Sciatic nerve (tissue), 2 donors: Measurements from ENCODE around the gene TTPAL. TPM values are rescaled to one million over a fixed set of nuclear protein-coding genes. Genes with fewer than 3 reads are reported as not detected.

Experiments
- ATAC-seq: fragments of 200-7000 bp; cut with Tn5 transposase; one replicate; pipeline ENCODE4 v1.9.1; 2020; ENCODE audit warnings: mild to moderate bottlenecking, moderate library complexity
- DNase-seq: peaks from one replicate; pipeline ENCODE4 v3.0.0-alpha.2; 2020; ENCODE audit warnings: low spot score
- intact Hi-C: fragments of 100-400 bp; cut with DNase I; formaldehyde crosslinking; loops from one replicate; pipeline ENCODE4 v1.14.2; 2022
- total RNA-seq: library from RNA; stranded (reverse); fragmentation: NEBNext Ultra II Directional; extraction: Animal tissue kit (Norgen Biotek cat#: 25700); gene quantifications from one replicate; pipeline ENCODE4 v1.2.1, GENCODE V29; 2021
- donor health status: DM: no; HTN: no; CAD: no.
- donor health status: DM: no; HTN: no; CAD: no.

Gene TTPAL
- 8.5 TPM for total RNA-seq

GRCh38 chr20:44475694-44476560, at the start of gene TTPAL:
TTPAL (plus strand) TSS chr20:44475874; CDS start chr20:44480000, 4,126 bp downstream.
- ATAC-seq (peak; percentile 98), DNase-seq (peak; percentile 92)
- intact Hi-C loops, result no loop called here

- ATAC-seq (no peak), DNase-seq (no peak)
- intact Hi-C loops, result no loop called here
Measured at GRCh38 chr20:44425923-44426322, 49.8 kb upstream of the TTPAL start.

DNA sequence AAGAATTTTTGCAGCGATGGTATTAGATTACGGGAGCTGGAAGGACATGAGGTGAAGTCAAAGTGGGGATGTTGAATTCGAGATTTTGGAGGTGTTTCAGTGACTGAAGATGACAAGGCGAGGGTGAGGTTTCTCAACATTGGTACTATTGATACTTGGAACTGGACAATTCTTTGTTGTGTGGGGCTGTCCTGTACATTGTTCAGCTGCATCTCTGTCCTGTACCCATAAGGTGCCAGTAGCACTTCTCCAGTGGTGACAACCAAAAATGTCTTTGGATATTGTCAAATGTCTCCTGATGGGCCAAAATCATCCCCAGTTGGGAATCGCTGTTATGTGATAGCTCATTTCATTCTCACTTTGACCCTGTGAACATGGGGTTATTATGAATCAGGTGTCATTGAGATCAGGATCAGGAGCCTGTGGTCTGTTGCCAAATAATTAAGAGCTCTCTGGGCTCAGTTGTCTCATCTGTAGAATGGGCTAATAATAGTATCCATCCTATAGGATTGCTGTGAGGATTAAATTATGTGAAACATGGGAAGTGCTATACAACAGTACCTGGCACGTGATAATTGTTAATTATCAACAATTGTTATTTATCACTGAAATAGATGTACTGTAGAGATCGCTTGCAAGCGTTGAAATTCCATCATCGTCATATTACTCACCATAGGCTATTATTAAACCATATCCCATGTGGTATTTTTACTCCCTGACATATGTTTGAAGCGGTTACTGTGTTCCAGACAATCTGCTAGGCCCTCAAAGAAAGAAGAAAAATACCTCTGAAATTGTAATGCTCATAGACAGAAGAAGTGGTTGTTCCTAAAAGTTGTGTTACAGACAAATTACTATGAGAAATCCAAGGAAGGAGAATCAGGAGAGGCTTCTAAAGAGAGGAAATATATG, 48.5 kb upstream of the TTPAL start:
- ATAC-seq (no peak), DNase-seq (no peak)
- intact Hi-C loops, result no loop called here

GRCh38 chr20:44427804-44428173, 47.9 kb upstream of the TTPAL start:
- ATAC-seq (no peak), DNase-seq (no peak)
- intact Hi-C loops, result no loop called here

DNA sequence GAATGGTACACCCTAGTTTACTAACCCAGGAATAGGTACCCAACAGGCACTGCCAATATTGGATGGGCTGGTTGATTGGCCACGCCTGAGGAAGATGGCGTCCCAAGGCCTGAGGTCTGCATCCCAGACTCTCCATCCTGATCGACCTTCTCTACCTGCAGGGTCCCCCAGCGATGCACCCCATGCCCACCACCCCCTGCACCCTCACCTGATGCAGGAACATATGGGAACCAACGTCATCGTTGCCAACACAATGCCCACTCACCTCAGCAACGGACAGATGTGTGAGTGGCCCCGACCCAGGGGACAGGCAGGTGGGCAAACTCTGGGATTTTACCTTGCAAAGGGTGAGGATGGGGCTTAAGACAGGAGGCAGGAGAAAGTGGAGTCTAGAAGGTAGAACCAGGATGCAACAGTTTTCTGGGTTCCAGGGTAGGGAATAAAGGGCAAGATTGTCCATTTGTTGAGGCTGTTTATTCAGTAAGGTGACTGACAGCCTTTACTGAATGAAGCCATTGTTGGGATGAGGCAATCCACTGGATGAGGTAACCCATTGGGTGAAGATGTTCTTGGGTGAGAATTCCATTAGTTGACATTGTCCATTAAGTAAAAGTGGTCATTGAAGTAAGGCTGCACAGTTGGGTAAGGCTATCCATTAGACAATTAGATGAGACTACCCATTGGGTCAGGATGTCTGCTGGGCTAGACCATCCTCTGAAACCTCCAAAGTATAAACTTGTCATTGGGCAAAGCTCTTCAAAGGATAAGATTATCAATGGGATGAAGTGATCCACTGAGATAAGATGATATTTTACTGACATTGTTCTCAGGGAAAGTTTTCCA, 47.3 kb upstream of the TTPAL start:
- ATAC-seq (no peak), DNase-seq (no peak)
- intact Hi-C loops, result no loop called here

- ATAC-seq, result no peak
- intact Hi-C loops, result no loop called here
- DNase-seq, result no peak
Measured at GRCh38 chr20:44429017-44429339, 46.7 kb upstream of the TTPAL start.

DNA sequence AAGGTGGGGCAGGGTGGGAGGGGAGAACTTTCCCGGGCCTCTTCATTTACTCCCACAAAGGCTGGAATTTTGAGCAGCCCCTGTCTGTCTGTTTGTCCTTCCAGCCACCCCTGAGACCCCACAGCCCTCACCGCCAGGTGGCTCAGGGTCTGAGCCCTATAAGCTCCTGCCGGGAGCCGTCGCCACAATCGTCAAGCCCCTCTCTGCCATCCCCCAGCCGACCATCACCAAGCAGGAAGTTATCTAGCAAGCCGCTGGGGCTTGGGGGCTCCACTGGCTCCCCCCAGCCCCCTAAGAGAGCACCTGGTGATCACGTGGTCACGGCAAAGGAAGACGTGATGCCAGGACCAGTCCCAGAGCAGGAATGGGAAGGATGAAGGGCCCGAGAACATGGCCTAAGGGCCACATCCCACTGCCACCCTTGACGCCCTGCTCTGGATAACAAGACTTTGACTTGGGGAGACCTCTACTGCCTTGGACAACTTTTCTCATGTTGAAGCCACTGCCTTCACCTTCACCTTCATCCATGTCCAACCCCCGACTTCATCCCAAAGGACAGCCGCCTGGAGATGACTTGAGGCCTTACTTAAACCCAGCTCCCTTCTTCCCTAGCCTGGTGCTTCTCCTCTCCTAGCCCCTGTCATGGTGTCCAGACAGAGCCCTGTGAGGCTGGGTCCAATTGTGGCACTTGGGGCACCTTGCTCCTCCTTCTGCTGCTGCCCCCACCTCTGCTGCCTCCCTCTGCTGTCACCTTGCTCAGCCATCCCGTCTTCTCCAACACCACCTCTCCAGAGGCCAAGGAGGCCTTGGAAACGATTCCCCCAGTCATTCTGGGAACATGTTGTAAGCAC, 46.0 kb upstream of the TTPAL start:
- DNase-seq (no peak), ATAC-seq (no peak)
- intact Hi-C loops, result no loop called here

GRCh38 chr20:44430270-44431065, 45.2 kb upstream of the TTPAL start:
- no peak for DNase-seq
- ATAC-seq, result no peak
- intact Hi-C loops, result no loop called here

GRCh38 chr20:44431118-44431501, 44.6 kb upstream of the TTPAL start:
- no peak for ATAC-seq
- DNase-seq, result no peak
- intact Hi-C loops, result no loop called here

- intact Hi-C loops, result no loop called here
- DNase-seq (no peak), ATAC-seq (no peak)
Measured at GRCh38 chr20:44431502-44432234, 44.0 kb upstream of the TTPAL start.

GRCh38 chr20:44432618-44433577, 42.8 kb upstream of the TTPAL start:
- DNase-seq, result no peak
- intact Hi-C loops, result no loop called here
- ATAC-seq, result no peak

- ATAC-seq, result no peak
- intact Hi-C loops, result no loop called here
- no peak for DNase-seq
Measured at GRCh38 chr20:44433751-44434538, 41.7 kb upstream of the TTPAL start.

GRCh38 chr20:44435630-44436335, 39.9 kb upstream of the TTPAL start:
- ATAC-seq (no peak), DNase-seq (no peak)
- intact Hi-C loops, result no loop called here

DNA sequence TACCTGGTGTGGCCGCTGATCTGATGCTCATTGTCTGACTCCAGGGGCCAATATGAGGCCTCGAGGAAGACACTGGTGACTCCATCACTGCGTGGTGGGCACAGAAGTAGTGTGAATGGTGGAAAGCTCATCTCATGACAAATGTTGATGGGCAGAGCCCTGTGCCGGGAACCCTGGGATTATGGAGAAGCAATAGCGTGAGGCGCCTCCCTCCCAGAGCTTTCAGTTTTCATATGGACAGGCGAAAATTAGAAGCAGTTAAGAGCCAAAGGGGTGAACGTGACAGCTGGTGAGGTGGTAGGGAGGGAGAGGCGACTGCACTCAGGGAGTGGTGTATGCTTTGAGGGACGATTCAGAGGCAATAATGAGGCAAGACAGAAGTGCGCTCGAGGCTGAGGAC, 39.3 kb upstream of the TTPAL start:
- ATAC-seq (no peak), DNase-seq (no peak)
- intact Hi-C loops, result no loop called here

DNA sequence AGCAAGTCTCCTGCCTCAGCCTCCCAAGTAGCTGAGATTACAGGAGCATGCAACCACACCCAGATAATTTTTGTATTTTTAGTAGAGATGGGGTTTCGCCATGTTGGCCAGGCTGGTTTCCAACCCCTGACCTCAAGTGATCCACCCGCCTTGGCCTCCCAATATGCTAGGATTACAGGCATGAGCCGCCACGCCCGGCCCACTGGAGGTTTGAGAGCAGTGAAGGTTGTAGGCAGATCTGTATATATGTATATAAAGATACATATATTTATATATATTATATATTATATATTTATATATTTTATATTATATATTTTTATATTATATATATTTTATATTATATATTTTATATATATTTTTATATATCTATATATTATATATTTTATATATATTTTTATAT, 38.2 kb upstream of the TTPAL start:
- DNase-seq (no peak), ATAC-seq (no peak)
- intact Hi-C loops, result no loop called here
